Peyer's patch (tissue), 4 donors: ENCODE measurements around the gene TRIM38. TPM values are rescaled to one million over a fixed set of nuclear protein-coding genes. Genes with fewer than 3 reads are reported as not detected.
"Not testable (repeated sequence)": the region's sequence is repeated elsewhere in the genome, so short reads cannot be mapped to it uniquely, and the experiment has no call there.

Experiments
- DNase-seq, 3 donors: peaks; one replicate each; pipeline ENCODE4 v3.0.0-alpha.2; 2017 to 2019
- H3K27ac ChIP-seq, 4 donors: fragments of 200-600 bp; sonication (generic); one replicate each; pipeline ENCODE4 v1.5.1; 2016 to 2019
- H3K27me3 ChIP-seq, 2 donors: fragments of 200-600 bp; sonication (generic); one replicate each; pipeline ENCODE4 v1.5.1; 2019
- H3K36me3 ChIP-seq, 3 donors: fragments of 200-600 bp; sonication (generic); one replicate each; pipeline ENCODE4 v1.5.1; 2016 to 2019
- H3K4me1 ChIP-seq, 4 donors: fragments of 200-600 bp; sonication (generic); one replicate each; pipeline ENCODE4 v1.5.1; 2016 to 2019
- H3K4me3 ChIP-seq, 4 donors: fragments of 200-600 bp; sonication (generic); 1 replicate in 3 of 4; 2 replicates in 1 of 4; pipeline ENCODE4 v1.5.1; 2016 to 2019; ENCODE audit warnings: mild to moderate bottlenecking in 1 of 4
- H3K9me3 ChIP-seq, 4 donors: fragments of 200-600 bp; sonication (generic); one replicate each; pipeline ENCODE4 v1.5.1; 2016 to 2019; ENCODE audit warnings: mild to moderate bottlenecking in 1 of 4
- CTCF ChIP-seq, 6 experiments: fragments of 450-650 bp in 4 of 6; fragments of 200-600 bp in 2 of 6; sonication (generic) in 1 of 6; IDR thresholded peaks; one replicate each; pipeline ENCODE4 v1.5.1; 2017 to 2019; ENCODE audit warnings: antibody characterized with exemption in 6 of 6, mild to moderate bottlenecking in 3 of 6, moderate library complexity in 1 of 6
- POLR2A ChIP-seq, 2 donors: fragments of 450-650 bp; IDR thresholded peaks; one replicate each; pipeline ENCODE4 v1.5.1; 2017; ENCODE audit warnings: antibody characterized with exemption in 2 of 2, mild to moderate bottlenecking in 2 of 2, moderate library complexity in 2 of 2
- total RNA-seq, 4 donors: library from RNA; depleted of rRNA; stranded (reverse); fragments of >200 nt; gene quantifications; one replicate each; pipeline ENCODE4 v1.1.0, GENCODE V29; 2016

TRIM38 gene
- total RNA-seq, 4 donors from 2014 or later: 15.3 to 24.8 (median 19.3) TPM

GRCh38 chr6:25944688-25945574, 17.7 kb upstream of the TRIM38 start:
- no peaks in the 10 kb centered on the region for H3K9me3 ChIP-seq
- no peaks in the 10 kb centered on the region for H3K36me3 ChIP-seq
- DNase-seq: no peak
- TF ChIP-seq CTCF (IDR thresholded peaks at IDR 0.05): no peak
- no peak for TF ChIP-seq POLR2A (IDR thresholded peaks at IDR 0.05)
- no peak overlapping the region for H3K4me3 ChIP-seq
- H3K27ac ChIP-seq: no peak overlapping the region
- no peaks in the 10 kb centered on the region for H3K4me1 ChIP-seq
- H3K27me3 ChIP-seq: no peaks in the 10 kb centered on the region

DNA sequence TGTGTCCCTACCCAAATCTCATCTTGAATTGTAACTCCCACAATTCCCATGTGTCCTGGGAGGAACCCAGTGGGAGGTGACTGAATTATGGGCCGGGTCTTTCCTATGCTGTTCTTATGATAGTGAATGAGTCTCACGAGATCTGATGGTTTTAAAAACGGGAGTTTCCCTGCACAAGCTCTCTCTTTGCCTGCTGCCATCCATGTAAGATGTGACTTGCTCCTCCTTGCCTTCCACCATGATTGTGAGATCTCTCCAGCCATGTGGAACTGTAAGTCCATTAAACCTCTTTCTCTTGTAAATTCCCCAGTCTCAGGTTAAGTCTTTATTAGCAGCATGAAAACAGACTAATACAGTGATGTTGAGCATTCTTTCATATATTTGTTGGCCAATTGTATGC, 16.9 kb upstream of the TRIM38 start:
- DNase-seq, H3K27me3 ChIP-seq, H3K4me3 ChIP-seq, H3K36me3 ChIP-seq, H3K9me3 ChIP-seq, H3K4me1 ChIP-seq, H3K27ac ChIP-seq: not testable (repeated sequence)

DNA sequence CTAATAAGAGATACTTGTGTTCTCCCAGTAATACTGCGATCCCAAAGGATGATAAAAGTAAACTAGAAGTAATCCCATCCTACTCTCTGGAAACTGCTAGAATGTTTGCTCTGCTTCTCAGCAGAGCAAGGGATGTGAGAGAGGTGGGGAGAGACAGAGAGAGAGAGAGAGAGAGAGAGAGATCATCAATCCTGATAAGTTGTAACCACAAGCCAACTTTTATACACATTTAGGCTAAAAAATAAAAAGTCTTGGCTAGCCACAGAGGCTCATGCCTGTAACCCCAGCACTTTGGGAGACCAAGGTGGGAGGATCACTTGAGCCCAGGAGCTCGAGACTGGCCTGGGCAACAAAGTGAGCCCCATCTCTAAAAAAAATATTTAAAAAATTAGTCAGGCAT, 16.0 kb upstream of the TRIM38 start:
- Histone ChIP-seq H3K9me3 (no peaks in the 10 kb centered on the region), H3K4me3 (no peak overlapping the region), H3K27me3 (no peaks in the 10 kb centered on the region), H3K4me1 (no peaks in the 10 kb centered on the region), H3K36me3 (no peaks in the 10 kb centered on the region), H3K27ac (no peak overlapping the region)
- TF ChIP-seq CTCF (IDR thresholded peaks at IDR 0.05) (no peak), POLR2A (IDR thresholded peaks at IDR 0.05) (no peak)
- no peak for DNase-seq

DNA sequence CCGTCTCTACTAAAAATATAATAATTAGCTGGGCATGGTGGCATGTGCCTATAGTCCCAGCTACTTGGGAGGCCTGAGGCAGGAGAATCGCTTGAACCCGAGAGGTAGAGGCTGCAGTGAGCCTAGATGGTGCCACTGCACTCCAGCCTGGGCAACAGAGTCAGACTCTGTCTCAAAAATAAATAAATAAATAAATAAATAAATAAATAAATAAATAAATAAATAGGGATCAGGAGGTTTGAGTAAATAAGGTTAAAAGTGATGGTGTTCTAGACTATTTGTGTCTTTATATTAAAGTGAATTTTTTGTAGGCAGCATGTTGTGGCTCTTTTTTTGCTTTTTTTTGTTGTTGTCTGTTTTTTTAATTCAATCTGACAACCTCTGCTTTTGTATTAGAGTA, 15.1 kb upstream of the TRIM38 start:
- DNase-seq, H3K27ac ChIP-seq, H3K9me3 ChIP-seq, H3K4me3 ChIP-seq, H3K4me1 ChIP-seq, H3K27me3 ChIP-seq, H3K36me3 ChIP-seq: not testable (repeated sequence)

DNA sequence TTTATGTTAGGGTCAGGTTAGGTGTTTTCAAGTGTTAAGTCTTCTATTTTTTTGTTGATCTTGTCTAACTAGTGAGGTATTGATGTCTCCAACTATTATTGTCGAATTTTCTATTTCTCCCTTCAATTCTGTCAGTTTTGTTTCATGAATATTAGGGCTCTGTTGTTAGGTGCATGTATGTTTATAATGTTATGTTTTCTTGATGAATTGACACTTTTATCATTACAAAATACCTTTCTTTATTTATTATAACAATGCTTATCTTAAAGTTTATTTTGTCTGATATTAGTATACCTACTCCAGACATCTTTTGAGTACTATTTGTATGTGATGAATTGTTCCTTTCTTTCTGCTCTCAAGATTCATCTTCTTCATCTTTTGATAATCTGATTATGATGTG, 12.9 kb upstream of the TRIM38 start:
- TF ChIP-seq CTCF (IDR thresholded peaks at IDR 0.05) (no peak), POLR2A (IDR thresholded peaks at IDR 0.05) (no peak)
- no peaks in the 10 kb centered on the region for H3K9me3 ChIP-seq
- no peak overlapping the region for H3K4me3 ChIP-seq
- no peaks in the 10 kb centered on the region for H3K36me3 ChIP-seq
- no peak overlapping the region for H3K27ac ChIP-seq
- no peaks in the 10 kb centered on the region for H3K4me1 ChIP-seq
- H3K27me3 ChIP-seq: no peaks in the 10 kb centered on the region
- no peak for DNase-seq

- Histone ChIP-seq H3K27me3 (no peaks in the 10 kb centered on the region), H3K9me3 (no peaks in the 10 kb centered on the region), H3K4me1 (no peaks in the 10 kb centered on the region), H3K36me3 (no peaks in the 10 kb centered on the region), H3K27ac (no peak overlapping the region), H3K4me3 (no peak overlapping the region)
- TF ChIP-seq POLR2A (IDR thresholded peaks at IDR 0.05) (no peak), CTCF (IDR thresholded peaks at IDR 0.05) (no peak)
- DNase-seq: no peak
Measured at GRCh38 chr6:25950297-25950696, 12.3 kb upstream of the TRIM38 start.
